OCI-LY7 (cell line): Measurements from ENCODE around the gene ZC3H15. TPM values are rescaled to one million over a fixed set of nuclear protein-coding genes. Genes with fewer than 3 reads are reported as not detected.

Experiments
- BruUV-seq: library from RNA; stranded (reverse); fragments of 400-500 nt; replicated peaks from 2 replicates; lab custom pipeline; 2021; lab: Mats Ljungman, UMichigan
- CTCF ChIA-PET: fragments of 300-600 bp; sonication (Branson Sonifier 250); formaldehyde crosslinking; loops from one replicate; lab custom pipeline; 2022; ENCODE audit warnings: antibody characterized with exemption; ENCODE audit not compliant: unreplicated experiment; lab: Charles Lee
- POLR2A ChIA-PET: fragments of 300-600 bp; sonication (Branson Sonifier 250); formaldehyde crosslinking; loops from one replicate; lab custom pipeline; 2022; ENCODE audit warnings: antibody characterized with exemption; lab: Charles Lee
- DNase-seq: peaks from one replicate; pipeline ENCODE4 v3.0.0-alpha.2; 2015; ENCODE audit warnings: low spot score
- H2AFZ ChIP-seq: fragments of 200-600 bp; sonication (generic), shearing (Covaris generic); 2 replicates; pipeline ENCODE4 v1.6.1; 2014; ENCODE audit warnings: mild to moderate bottlenecking, antibody characterized with exemption, low read length, moderate library complexity
- H3K27ac ChIP-seq: fragments of 200-600 bp; sonication (generic); 2 replicates; pipeline ENCODE4 v1.5.1; 2014; ENCODE audit warnings: mixed run types, low read depth, mild to moderate bottlenecking, moderate library complexity, low read length, inconsistent platforms; ENCODE audit not compliant: poor library complexity, severe bottlenecking
- H3K36me3 ChIP-seq: fragments of 200-600 bp; sonication (generic); 2 replicates; pipeline ENCODE4 v1.6.1; 2014; ENCODE audit warnings: mild to moderate bottlenecking, antibody characterized with exemption, low read length, moderate library complexity, mixed read lengths; ENCODE audit not compliant: insufficient read depth
- H3K4me1 ChIP-seq: fragments of 200-600 bp; sonication (generic); 2 replicates; pipeline ENCODE4 v1.5.1; 2014; ENCODE audit warnings: mild to moderate bottlenecking, low read length; ENCODE audit not compliant: insufficient read depth, poor library complexity, severe bottlenecking
- H3K4me2 ChIP-seq: fragments of 200-600 bp; sonication (generic); 2 replicates; pipeline ENCODE4 v1.6.1; 2014; ENCODE audit warnings: mild to moderate bottlenecking, low read length
- H3K4me3 ChIP-seq: fragments of 200-600 bp; sonication (generic); 2 replicates; pipeline ENCODE4 v1.5.1; 2014; ENCODE audit warnings: mild to moderate bottlenecking, low read depth, low read length; ENCODE audit not compliant: poor library complexity, severe bottlenecking
- H3K79me2 ChIP-seq: fragments of 200-600 bp; sonication (generic); 2 replicates; pipeline ENCODE4 v1.6.1; 2016; ENCODE audit warnings: low read depth, mild to moderate bottlenecking, low read length, moderate library complexity, mixed read lengths; ENCODE audit not compliant: insufficient read depth
- H3K9me2 ChIP-seq: fragments of 200-600 bp; sonication (generic); 2 replicates; pipeline ENCODE4 v1.6.1; 2016; ENCODE audit warnings: mild to moderate bottlenecking, low read length, mixed read lengths; ENCODE audit not compliant: insufficient read depth
- H3K9me3 ChIP-seq: fragments of 200-600 bp; sonication (generic); 2 replicates; pipeline ENCODE4 v1.6.1; 2014; ENCODE audit warnings: mild to moderate bottlenecking, mixed run types, low read length, mixed read lengths
- H4K20me1 ChIP-seq: fragments of 200-600 bp; sonication (generic); 2 replicates; pipeline ENCODE4 v1.6.1; 2014; ENCODE audit warnings: mild to moderate bottlenecking, antibody characterized with exemption, low read length, moderate library complexity, mixed read lengths; ENCODE audit not compliant: insufficient read depth
- EZH2phosphoT487 ChIP-seq: fragments of 200-600 bp; sonication (generic); IDR thresholded peaks from 2 replicates; pipeline ENCODE4 v1.6.1; 2018; ENCODE audit warnings: low read depth, borderline replicate concordance, mild to moderate bottlenecking, mixed run types, antibody characterized with exemption, low read length, moderate library complexity, mixed read lengths
- intact Hi-C: fragments of 100-400 bp; cut with micrococcal nuclease; formaldehyde crosslinking; loops from one replicate; pipeline ENCODE4 v1.10.0; 2022; ENCODE audit not compliant: unreplicated experiment
- total RNA-seq, 2 experiments: library from RNA; depleted of rRNA in 1 of 2; stranded (reverse); fragments of >200 nt in 1 of 2; shearing (Covaris generic) in 1 of 2; gene quantifications; 2 replicates each; pipeline ENCODE4 v1.2.3, GENCODE V29; 2014 to 2022
- TF ChIP-seq, protein P1 (sequence below): fragments of 200-600 bp; sonication (generic); conservative IDR thresholded peaks from 2 replicates; pipeline ENCODE4 v1.5.1; 2014; ENCODE audit warnings: mild to moderate bottlenecking, antibody characterized with exemption, low read length, moderate library complexity, mixed read lengths

The ZC3H15 gene
- total RNA-seq, 2 experiments from 2014 or later = 47.7 to 74.0 TPM

DNA sequence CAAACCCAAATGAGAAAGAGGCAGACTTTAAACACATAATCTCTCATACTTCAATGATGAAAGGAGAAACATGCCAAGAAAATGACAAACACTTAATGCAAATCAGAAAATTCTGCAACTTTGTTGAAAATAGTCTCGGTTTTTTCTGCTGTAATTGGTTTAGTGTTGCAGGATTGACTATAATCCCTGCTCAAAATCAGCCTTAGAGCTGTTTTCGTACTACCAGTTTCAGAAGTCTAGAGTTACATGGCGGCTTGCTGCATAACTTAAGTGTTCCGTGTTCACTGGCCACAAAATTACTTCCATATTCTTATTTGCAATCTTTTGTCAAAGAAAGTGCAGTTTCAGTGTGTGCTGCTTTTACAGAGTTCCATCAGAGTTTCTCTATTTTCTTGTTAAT is 54.9 kb downstream of the ZC3H15 start:
- Histone ChIP-seq H3K4me3 (no peak overlapping the region), H4K20me1 (no peaks in the 10 kb centered on the region), H3K9me3 (no peaks in the 10 kb centered on the region), H3K79me2 (no peaks in the 10 kb centered on the region), H3K27ac (no peak overlapping the region), H2AFZ (no peak overlapping the region), H3K9me2 (no peaks in the 10 kb centered on the region), H3K4me1 (no peaks in the 10 kb centered on the region), H3K36me3 (no peaks in the 10 kb centered on the region), H3K4me2 (no peak overlapping the region)
- intact Hi-C loops = no loop called here
- no TSS peak for BruUV-seq
- DNase-seq = no peak
- CTCF ChIA-PET = no interaction called here
- POLR2A ChIA-PET = no interaction called here
- TF ChIP-seq, protein P1, sequence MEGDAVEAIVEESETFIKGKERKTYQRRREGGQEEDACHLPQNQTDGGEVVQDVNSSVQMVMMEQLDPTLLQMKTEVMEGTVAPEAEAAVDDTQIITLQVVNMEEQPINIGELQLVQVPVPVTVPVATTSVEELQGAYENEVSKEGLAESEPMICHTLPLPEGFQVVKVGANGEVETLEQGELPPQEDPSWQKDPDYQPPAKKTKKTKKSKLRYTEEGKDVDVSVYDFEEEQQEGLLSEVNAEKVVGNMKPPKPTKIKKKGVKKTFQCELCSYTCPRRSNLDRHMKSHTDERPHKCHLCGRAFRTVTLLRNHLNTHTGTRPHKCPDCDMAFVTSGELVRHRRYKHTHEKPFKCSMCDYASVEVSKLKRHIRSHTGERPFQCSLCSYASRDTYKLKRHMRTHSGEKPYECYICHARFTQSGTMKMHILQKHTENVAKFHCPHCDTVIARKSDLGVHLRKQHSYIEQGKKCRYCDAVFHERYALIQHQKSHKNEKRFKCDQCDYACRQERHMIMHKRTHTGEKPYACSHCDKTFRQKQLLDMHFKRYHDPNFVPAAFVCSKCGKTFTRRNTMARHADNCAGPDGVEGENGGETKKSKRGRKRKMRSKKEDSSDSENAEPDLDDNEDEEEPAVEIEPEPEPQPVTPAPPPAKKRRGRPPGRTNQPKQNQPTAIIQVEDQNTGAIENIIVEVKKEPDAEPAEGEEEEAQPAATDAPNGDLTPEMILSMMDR = no peak
- TF ChIP-seq EZH2phosphoT487 = no peak

DNA sequence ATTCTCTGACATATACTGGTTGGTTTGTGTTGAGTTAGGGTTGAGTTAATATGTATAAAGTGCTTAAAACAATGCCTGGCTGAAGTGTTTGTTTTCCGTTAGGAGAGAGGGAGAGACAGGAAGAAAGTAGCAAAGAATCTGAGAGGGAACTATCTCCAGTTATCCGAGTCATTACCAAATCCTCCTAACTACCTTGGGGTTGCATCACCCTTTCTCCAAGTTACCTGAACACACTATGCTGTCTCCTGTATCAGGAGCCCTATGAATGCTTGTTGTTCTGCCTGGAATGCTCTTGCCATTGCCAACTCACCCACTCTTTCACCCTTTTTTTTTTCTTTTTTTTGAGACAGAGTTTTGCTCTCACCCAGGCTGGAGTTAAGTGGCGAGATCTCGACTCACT is 55.9 kb downstream of the ZC3H15 start:
- POLR2A ChIA-PET = interaction anchor here (0.6 kb wide), 1 partner anchor 156 kb away, joined by 3 read pairs; no protein-coding TSS in a partner anchor
- CTCF ChIA-PET = no interaction called here

DNA sequence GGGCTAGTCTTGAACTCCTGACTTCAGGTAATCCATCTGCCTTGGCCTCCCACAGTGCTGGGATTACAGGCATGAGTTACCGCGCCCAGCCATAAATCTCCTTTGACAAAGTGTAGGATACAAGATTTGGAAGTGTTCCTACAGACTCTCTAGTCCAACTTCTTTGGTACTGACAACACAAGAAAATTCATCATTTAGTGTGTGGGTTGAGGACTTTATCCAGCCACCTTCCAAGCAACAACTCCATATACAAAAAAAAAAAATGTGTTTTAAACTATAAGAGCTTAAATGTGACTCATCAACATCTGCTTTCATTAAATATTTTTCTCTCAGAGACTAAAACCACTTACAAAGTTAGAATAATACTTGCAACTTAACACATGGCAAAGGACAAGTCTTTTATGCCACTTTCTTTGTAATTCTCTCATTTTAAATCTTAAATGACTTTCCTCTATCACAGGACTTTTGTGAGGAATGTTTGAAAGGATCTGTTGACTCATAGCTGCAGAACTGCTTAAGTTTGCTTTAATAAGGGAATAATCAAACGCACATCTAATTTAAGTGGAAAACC is 57.6 kb downstream of the ZC3H15 start:
- no peak for DNase-seq
- H3K36me3 ChIP-seq = no peaks in the 10 kb centered on the region
- H4K20me1 ChIP-seq = no peaks in the 10 kb centered on the region
- no peaks in the 10 kb centered on the region for H3K4me1 ChIP-seq
- no peaks in the 10 kb centered on the region for H3K79me2 ChIP-seq
- H3K4me3 ChIP-seq = no peak overlapping the region
- no peak overlapping the region for H2AFZ ChIP-seq
- H3K4me2 ChIP-seq = no peak overlapping the region
- no peaks in the 10 kb centered on the region for H3K9me3 ChIP-seq
- TF ChIP-seq EZH2phosphoT487 = no peak
- TF ChIP-seq, protein P1 = no peak
- ChIA-PET POLR2A (interaction anchor here (0.6 kb wide), 2 partner anchors 15 to 854 kb away, joined by 3 read pairs; no protein-coding TSS in a partner anchor), CTCF (no interaction called here)
- no TSS peak for BruUV-seq
- H3K9me2 ChIP-seq = no peaks in the 10 kb centered on the region
- intact Hi-C loops = no loop called here
- no peak overlapping the region for H3K27ac ChIP-seq

More for the DNA sequence above, 55.9 kb downstream of the ZC3H15 start:
- Histone ChIP-seq H3K79me2 (no peaks in the 10 kb centered on the region), H3K4me3 (no peak overlapping the region), H3K4me1 (no peaks in the 10 kb centered on the region), H3K9me3 (no peaks in the 10 kb centered on the region), H3K27ac (no peak overlapping the region), H3K36me3 (no peaks in the 10 kb centered on the region), H2AFZ (no peak overlapping the region), H3K9me2 (no peaks in the 10 kb centered on the region), H3K4me2 (no peak overlapping the region), H4K20me1 (no peaks in the 10 kb centered on the region)
- no peak for DNase-seq
- no peak for TF ChIP-seq EZH2phosphoT487
- TF ChIP-seq, protein P1 = no peak
- intact Hi-C loops = no loop called here
- BruUV-seq = no TSS peak
